Measurements from ENCODE around the gene GTF2E1. TPM values are rescaled to one million over a fixed set of nuclear protein-coding genes. Genes with fewer than 3 reads are reported as not detected.

GTF2E1 gene
- total and polyA plus RNA-seq, 2 of the 4 experiments (the other 2 are of a cell fraction), result 8.2 to 18.5 TPM

GRCh38 chr3:120816728-120817127 is 74.2 kb downstream of the GTF2E1 start:
- no peaks in the 10 kb centered on the region for H3K79me1 ChIP-seq (ENCODE audit: low read depth in 1 of 2, low read length in 2 of 2)
- H2AK9ac ChIP-seq (replicated peaks; ENCODE audit: low read depth, low read length, poor library complexity), result no peak overlapping the region
- dilution Hi-C loops (cut with HindIII; ENCODE audit: low sequenced_read_pairs, unreplicated experiment), result no loop called here
- no TSS peak for BruUV-seq (replicated peaks)
- H2AK5ac ChIP-seq (ENCODE audit: low read depth, low read length), result no peak overlapping the region
- H4K20me1 ChIP-seq (ENCODE audit: insufficient read depth, low read length), result no peaks in the 10 kb centered on the region
- H3K14ac ChIP-seq (replicated peaks; ENCODE audit: low read depth, low read length), result no peak overlapping the region
- WGBS, 2 experiments (ENCODE audit: extremely low coverage in 2 of 2, insufficient read length in 1 of 2), result no CpG with 5 or more reads among the region's 4 CpGs
- TF ChIP-seq NFE2L2 (IDR thresholded peaks at IDR 0.05; ENCODE audit: low read depth, low read length), result no peak
- TF ChIP-seq MAFK (IDR thresholded peaks at IDR 0.05; ENCODE audit: low read depth, low read length), result no peak
- TF ChIP-seq CHD1 (IDR thresholded peaks at IDR 0.05; ENCODE audit: low read depth, low read length), result no peak
- TF ChIP-seq CTCF (conservative IDR thresholded peaks at IDR 0.05; ENCODE audit: low read depth, low read length), result no peak
- no peak for TF ChIP-seq USF2 (IDR thresholded peaks at IDR 0.05; ENCODE audit: low read depth, low read length)
- no peak for TF ChIP-seq RCOR1 (IDR thresholded peaks at IDR 0.05; ENCODE audit: insufficient replicate concordance, low read length)
- no peak for TF ChIP-seq ELK1 (IDR thresholded peaks at IDR 0.05; ENCODE audit: borderline replicate concordance, low read depth, low read length)
- no peak for TF ChIP-seq POLR2A (IDR thresholded peaks at IDR 0.05; ENCODE audit: low read depth, low read length)
- no peak for TF ChIP-seq MXI1 (IDR thresholded peaks at IDR 0.05; ENCODE audit: borderline replicate concordance, low read depth, low read length)
- no peak for TF ChIP-seq BHLHE40 (IDR thresholded peaks at IDR 0.05; ENCODE audit: low read depth, low read length)
- TF ChIP-seq CEBPB (IDR thresholded peaks at IDR 0.05; ENCODE audit: low read depth, low read length), result no peak
- H2AFZ ChIP-seq (replicated peaks; ENCODE audit: low read length, poor library complexity), result no peak overlapping the region
- no peak overlapping the region for H4K91ac ChIP-seq (ENCODE audit: insufficient read depth, low read depth, low read length)
- no peak overlapping the region for H3K23ac ChIP-seq (ENCODE audit: low read depth, low read length)
- in situ Hi-C loops (cut with MboI; ENCODE audit: low sequenced_read_pairs), result no loop called here
- intact Hi-C loops (cut with micrococcal nuclease), result no loop called here
- no peak overlapping the region for H3K4me2 ChIP-seq (ENCODE audit: low read depth, low read length)
- no peak overlapping the region for H2BK15ac ChIP-seq (ENCODE audit: low read depth, low read length)
- DNase-seq (no peak), ATAC-seq (ENCODE audit: low read depth) (no peak)
- H3K56ac ChIP-seq (ENCODE audit: extremely low read depth, insufficient read depth, low read length), result no peak overlapping the region
- no peak overlapping the region for H3K4ac ChIP-seq (ENCODE audit: low read depth, low read length)
- H2BK5ac ChIP-seq (ENCODE audit: low read depth, low read length, poor library complexity, severe bottlenecking), result no peak overlapping the region
- H3K9me1 ChIP-seq (ENCODE audit: insufficient read depth, low read length), result no peaks in the 10 kb centered on the region
- H2BK120ac ChIP-seq (ENCODE audit: low read depth, low read length), result no peak overlapping the region
- no peak overlapping the region for H4K5ac ChIP-seq (ENCODE audit: low read depth, low read length)
- peaks cover 6% of the 10 kb centered on the region for H3K27me3 ChIP-seq (ENCODE audit: control insufficient read depth, insufficient read depth, low read length)
- ChIA-PET POLR2A (ENCODE audit: unreplicated experiment) (no interaction called here), CTCF (no interaction called here)
- H3K18ac ChIP-seq (ENCODE audit: low read depth, low read length), result no peak overlapping the region
- no peak overlapping the region for H4K8ac ChIP-seq (ENCODE audit: low read depth in 2 of 2, low read length in 2 of 2)
- no peak overlapping the region for H3K4me3 ChIP-seq (ENCODE audit: insufficient read depth, low read depth, low read length)
- H2BK20ac ChIP-seq (ENCODE audit: low read depth, low read length), result no peak overlapping the region
- H3K4me1 ChIP-seq (ENCODE audit: control insufficient read depth, insufficient read depth, low read length), result no peaks in the 10 kb centered on the region
- H3K9me3 ChIP-seq (ENCODE audit: control insufficient read depth, insufficient read depth, low read length), result no peaks in the 10 kb centered on the region
- H3K36me3 ChIP-seq (ENCODE audit: control insufficient read depth, insufficient read depth, low read length), result no peaks in the 10 kb centered on the region
- H3K9ac ChIP-seq (ENCODE audit: low read depth, low read length), result no peak overlapping the region
- H3K27ac ChIP-seq (ENCODE audit: insufficient read depth, low read length), result no peak overlapping the region

All from IMR-90 (cell line).